GM12878 (cell line): Measurements from ENCODE around the gene HES7. TPM values are rescaled to one million over a fixed set of nuclear protein-coding genes. Genes with fewer than 3 reads are reported as not detected.
A peak's percentile ranks its signal among the peaks of the same experiment; 100 is the strongest.

Experiments
- ASH2L ChIP-seq: fragments of 300-600, 200-600 bp; sonication (generic); IDR thresholded peaks from 2 replicates; pipeline ENCODE4 v1.6.1; 2017; ENCODE audit warnings: low read depth, mild to moderate bottlenecking, borderline replicate concordance
- ATF2 ChIP-seq: IDR thresholded peaks from 2 replicates; pipeline ENCODE4 v1.6.1; 2012; ENCODE audit warnings: low read length, inconsistent platforms
- CEBPZ ChIP-seq: fragments of 150-350 bp; IDR thresholded peaks from 2 replicates; pipeline ENCODE4 v1.6.1; 2016; ENCODE audit warnings: low read depth, low read length
- CREB1 ChIP-seq: IDR thresholded peaks from 2 replicates; pipeline ENCODE4 v1.6.1; 2012; ENCODE audit warnings: low read depth, mild to moderate bottlenecking, inconsistent platforms
- CTCF ChIP-seq, 3 experiments: IDR thresholded peaks in 2 of 3; conservative IDR thresholded peaks in 1 of 3; 2 replicates each; pipeline ENCODE4 v1.5.1; 2011; ENCODE audit warnings: low read depth in 3 of 3, low read length in 3 of 3, mild to moderate bottlenecking in 3 of 3, control low read depth in 2 of 3, moderate library complexity in 2 of 3, inconsistent platforms in 1 of 3, mixed read lengths in 1 of 3; ENCODE audit not compliant: control insufficient read depth in 2 of 3, insufficient read depth in 1 of 3; ENCODE audit errors: extremely low read depth in 1 of 3
- EGR1 ChIP-seq, 2 experiments: IDR thresholded peaks; 1 replicate in 1 of 2; 2 replicates in 1 of 2; pipeline ENCODE4 v1.6.1; 2011 to 2012; ENCODE audit warnings: low read depth in 2 of 2, low read length in 2 of 2, borderline replicate concordance in 1 of 2, mild to moderate bottlenecking in 1 of 2, moderate library complexity in 1 of 2
- HDGF ChIP-seq: fragments of 450-650 bp; IDR thresholded peaks from 2 replicates; pipeline ENCODE4 v1.6.1; 2016; ENCODE audit warnings: antibody characterized with exemption
- KLF5 ChIP-seq: fragments of 450-650 bp; IDR thresholded peaks from 2 replicates; pipeline ENCODE4 v1.6.1; 2014; ENCODE audit warnings: mild to moderate bottlenecking; ENCODE audit not compliant: partially characterized antibody
- NFIC ChIP-seq: IDR thresholded peaks from 2 replicates; pipeline ENCODE4 v1.6.1; 2012; ENCODE audit warnings: low read depth, mild to moderate bottlenecking, inconsistent platforms, low read length, moderate library complexity
- NR2C1 ChIP-seq: fragments of 450-650 bp; IDR thresholded peaks from 2 replicates; pipeline ENCODE4 v1.6.1; 2017; ENCODE audit warnings: antibody characterized with exemption, mild to moderate bottlenecking, moderate library complexity
- NR2F1 ChIP-seq: fragments of 450-650 bp; conservative IDR thresholded peaks from 2 replicates; pipeline ENCODE4 v1.6.1; 2017; ENCODE audit warnings: mild to moderate bottlenecking
- POU2F2 ChIP-seq: IDR thresholded peaks from 3 replicates; pipeline ENCODE4 v1.6.1; 2011; ENCODE audit warnings: low read depth, mild to moderate bottlenecking, low read length, borderline replicate concordance
- RAD21 ChIP-seq: IDR thresholded peaks from 2 replicates; pipeline ENCODE4 v1.6.1; 2011; ENCODE audit warnings: mild to moderate bottlenecking, low read depth, low read length, moderate library complexity; ENCODE audit not compliant: insufficient read depth
- RUNX3 ChIP-seq: IDR thresholded peaks from 2 replicates; pipeline ENCODE4 v1.6.1; 2012; ENCODE audit warnings: low read length, inconsistent platforms
- SPI1 ChIP-seq: IDR thresholded peaks from 2 replicates; pipeline ENCODE4 v1.6.1; 2011; ENCODE audit warnings: low read depth, mild to moderate bottlenecking, low read length, moderate library complexity, borderline replicate concordance; ENCODE audit not compliant: insufficient read depth
- YY1 ChIP-seq: IDR thresholded peaks from 2 replicates; pipeline ENCODE4 v1.6.1; 2011; ENCODE audit warnings: low read depth, mild to moderate bottlenecking, low read length
- ZBTB40 ChIP-seq: fragments of 450-650 bp; IDR thresholded peaks from 2 replicates; pipeline ENCODE4 v1.6.1; 2016; ENCODE audit warnings: mild to moderate bottlenecking, moderate library complexity, borderline replicate concordance
- polyA plus RNA-seq, 11 experiments: library from polyadenylated mRNA; depleted of rRNA in 4 of 11; unstranded in 6 of 11; stranded (reverse) in 5 of 11; fragments of >200 nt; fragmentation: Nextera tagmentation in 4 of 11; fragmentation: Illumina TruSeq in 1 of 11; extraction: Ambion mirVana in 4 of 11; extraction: Trizol in 1 of 11; gene quantifications; 1 replicate in 1 of 11; 2 replicates in 10 of 11; pipeline versions ENCODE4 v1.2.1 to v1.2.3, GENCODE V29; 2011 to 2016; ENCODE audit warnings: inconsistent platforms in 2 of 11, missing spikeins in 2 of 11, low read depth in 1 of 11
- total RNA-seq, 4 experiments: library from RNA; depleted of rRNA in 3 of 4; stranded (reverse); fragments of >200 nt in 3 of 4; fragmentation: Illumina TruSeq in 1 of 4; extraction: Trizol in 1 of 4; gene quantifications; 2 replicates each; pipeline versions ENCODE4 v1.2.1 to v1.2.3, GENCODE V29; 2013 to 2021

Gene HES7
- total and polyA plus RNA-seq, 10 of the 15 experiments (the other 5 are each of a cell fraction or from before 2014, with no cell fraction given) = 0.07 to 1.3 (median 0.63) TPM; not detected in 4

GRCh38 chr17:8118769-8119580 lies 4.9 kb downstream of the HES7 start (continued):
- TF ChIP-seq CREB1 (no peak), ATF2 (no peak; the same call in 1 of the 2 replicates), HDGF (no peak), NR2F1 (no peak), YY1 (peak; percentile 78), SPI1 (0 out of 2 replicates have a peak, but pooled peaks have one; percentile 10), RAD21 (peak; percentile 46), NR2C1 (no peak), POU2F2 (0 out of 3 replicates have a peak, but pooled peaks have one; percentile 14), NFIC (0 out of 2 replicates have a peak, but pooled peaks have one; percentile 29), CEBPZ (0 out of 2 replicates have a peak, but pooled peaks have one; percentile 28), EGR1 (IDR thresholded peaks at IDR 0.05; ENCODE audit: borderline replicate concordance in 1 of 2, low read depth in 2 of 2, low read length in 2 of 2) (0 out of 3 replicates have a peak, but pooled peaks of 1 of the 2 experiments have one; percentile 23), ASH2L (peak; percentile 45; the same call in 1 of the 2 replicates), ZBTB40 (peak; percentile 85), CTCF (IDR thresholded peaks at IDR 0.05 in 2 of 3, conservative IDR thresholded peaks at IDR 0.05 in 1 of 3; ENCODE audit: control insufficient read depth in 2 of 3, extremely low read depth in 1 of 3, insufficient read depth in 1 of 3, low read depth in 3 of 3, low read length in 3 of 3) (peak; percentile 85 to 94 (median 93)), KLF5 (peak; percentile 90), RUNX3 (peak; percentile 55)
